ENCODE data around the gene CCDC102A. TPM values are rescaled to one million over a fixed set of nuclear protein-coding genes. Genes with fewer than 3 reads are reported as not detected.

Gene CCDC102A
- total and polyA plus RNA-seq, 2 of the 13 experiments (the other 11 are each of a cell fraction or from before 2014, with no cell fraction given): 2.1 to 2.8 TPM

DNA sequence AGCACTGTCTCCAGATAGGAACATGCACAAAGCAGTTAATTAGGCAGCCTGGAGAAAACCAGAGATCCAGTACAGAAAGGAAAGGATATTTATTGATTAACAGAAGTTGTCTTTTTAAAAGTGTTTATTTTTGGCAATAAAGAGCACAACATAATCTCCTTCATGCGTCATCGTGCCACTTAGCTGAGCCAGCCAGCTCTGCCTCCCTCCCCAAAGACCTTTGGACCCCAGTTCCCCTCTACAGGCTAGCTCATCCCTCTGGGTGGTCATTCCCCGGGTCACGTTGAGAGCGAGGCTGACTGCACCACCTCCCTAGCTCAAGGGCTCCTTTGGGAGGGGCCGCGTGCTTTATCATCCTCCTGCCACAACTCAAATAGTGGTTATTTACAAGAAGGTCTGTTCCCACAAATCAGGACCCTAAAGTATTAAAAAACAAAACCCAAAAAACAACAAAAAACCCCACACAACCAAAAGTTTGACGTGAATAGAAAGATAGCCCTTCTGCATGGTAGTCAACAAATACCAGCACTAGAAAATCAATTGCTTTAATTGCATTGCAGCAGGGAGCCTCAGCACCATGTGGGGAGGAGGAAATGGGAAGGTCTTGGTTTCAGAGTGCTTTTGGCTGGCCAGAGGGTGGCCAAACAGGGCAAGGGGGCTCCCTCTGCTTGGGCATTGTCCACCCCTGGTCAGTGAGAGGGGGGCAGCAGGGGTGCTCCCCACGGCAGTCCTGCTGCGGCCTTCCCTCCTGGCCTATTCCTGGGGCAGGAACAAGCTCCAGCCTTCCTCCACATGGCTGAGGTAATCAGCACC, 64.3 kb downstream of the CCDC102A start (continued):
- TF ChIP-seq RFXAP (CRISPR knock-in tag; IDR thresholded peaks at IDR 0.05; ENCODE audit: borderline replicate concordance): peak; percentile 87
- peak; percentile 72 for TF ChIP-seq CREB1 (IDR thresholded peaks at IDR 0.05)
- TF ChIP-seq CREB1 (CRISPR knock-in tag; IDR thresholded peaks at IDR 0.05): peak; percentile 84
- no peak for TF ChIP-seq ZNF577 (CRISPR knock-in tag; IDR thresholded peaks at IDR 0.05; ENCODE audit: borderline replicate concordance, low read depth)
- peak; percentile 78 for TF ChIP-seq ZNF644 (CRISPR knock-in tag; IDR thresholded peaks at IDR 0.05; ENCODE audit: low read depth)
- TF ChIP-seq ZMAT3 (CRISPR knock-in tag; conservative IDR thresholded peaks at IDR 0.05): no peak
- TF ChIP-seq, protein P1, sequence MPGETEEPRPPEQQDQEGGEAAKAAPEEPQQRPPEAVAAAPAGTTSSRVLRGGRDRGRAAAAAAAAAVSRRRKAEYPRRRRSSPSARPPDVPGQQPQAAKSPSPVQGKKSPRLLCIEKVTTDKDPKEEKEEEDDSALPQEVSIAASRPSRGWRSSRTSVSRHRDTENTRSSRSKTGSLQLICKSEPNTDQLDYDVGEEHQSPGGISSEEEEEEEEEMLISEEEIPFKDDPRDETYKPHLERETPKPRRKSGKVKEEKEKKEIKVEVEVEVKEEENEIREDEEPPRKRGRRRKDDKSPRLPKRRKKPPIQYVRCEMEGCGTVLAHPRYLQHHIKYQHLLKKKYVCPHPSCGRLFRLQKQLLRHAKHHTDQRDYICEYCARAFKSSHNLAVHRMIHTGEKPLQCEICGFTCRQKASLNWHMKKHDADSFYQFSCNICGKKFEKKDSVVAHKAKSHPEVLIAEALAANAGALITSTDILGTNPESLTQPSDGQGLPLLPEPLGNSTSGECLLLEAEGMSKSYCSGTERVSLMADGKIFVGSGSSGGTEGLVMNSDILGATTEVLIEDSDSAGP (CRISPR knock-in tag; IDR thresholded peaks at IDR 0.05; ENCODE audit: borderline replicate concordance): peak; percentile 60
- TF ChIP-seq CENPT (CRISPR knock-in tag; IDR thresholded peaks at IDR 0.05; ENCODE audit: low read depth): no peak
- no peak for TF ChIP-seq ZNF3 (CRISPR knock-in tag; IDR thresholded peaks at IDR 0.05)
- TF ChIP-seq RELA (CRISPR knock-in tag; IDR thresholded peaks at IDR 0.05): no peak
- no peak for TF ChIP-seq ZNF839 (CRISPR knock-in tag; IDR thresholded peaks at IDR 0.05; ENCODE audit: borderline replicate concordance)
- TF ChIP-seq PHB2 (IDR thresholded peaks at IDR 0.05; ENCODE audit: partially characterized antibody): no peak
- TF ChIP-seq NR2F2 (IDR thresholded peaks at IDR 0.05; ENCODE audit: borderline replicate concordance, low read depth): peak; percentile 16; the same call in 1 of the 2 replicates
- no peak for TF ChIP-seq ZNF616 (CRISPR knock-in tag; IDR thresholded peaks at IDR 0.05; ENCODE audit: low read depth)
- TF ChIP-seq, protein P2, sequence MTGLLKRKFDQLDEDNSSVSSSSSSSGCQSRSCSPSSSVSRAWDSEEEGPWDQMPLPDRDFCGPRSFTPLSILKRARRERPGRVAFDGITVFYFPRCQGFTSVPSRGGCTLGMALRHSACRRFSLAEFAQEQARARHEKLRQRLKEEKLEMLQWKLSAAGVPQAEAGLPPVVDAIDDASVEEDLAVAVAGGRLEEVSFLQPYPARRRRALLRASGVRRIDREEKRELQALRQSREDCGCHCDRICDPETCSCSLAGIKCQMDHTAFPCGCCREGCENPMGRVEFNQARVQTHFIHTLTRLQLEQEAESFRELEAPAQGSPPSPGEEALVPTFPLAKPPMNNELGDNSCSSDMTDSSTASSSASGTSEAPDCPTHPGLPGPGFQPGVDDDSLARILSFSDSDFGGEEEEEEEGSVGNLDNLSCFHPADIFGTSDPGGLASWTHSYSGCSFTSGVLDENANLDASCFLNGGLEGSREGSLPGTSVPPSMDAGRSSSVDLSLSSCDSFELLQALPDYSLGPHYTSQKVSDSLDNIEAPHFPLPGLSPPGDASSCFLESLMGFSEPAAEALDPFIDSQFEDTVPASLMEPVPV (CRISPR knock-in tag; IDR thresholded peaks at IDR 0.05): no peak
- TF ChIP-seq SP4 (CRISPR knock-in tag; IDR thresholded peaks at IDR 0.05): no peak
- TF ChIP-seq ZIK1 (CRISPR knock-in tag; IDR thresholded peaks at IDR 0.05; ENCODE audit: borderline replicate concordance, low read depth): no peak
- no peak for TF ChIP-seq ZNF253 (CRISPR knock-in tag; IDR thresholded peaks at IDR 0.05; ENCODE audit: borderline replicate concordance)
- TF ChIP-seq ZNF674 (CRISPR knock-in tag; IDR thresholded peaks at IDR 0.05; ENCODE audit: low read depth): no peak
- TF ChIP-seq IRF2 (CRISPR knock-in tag; IDR thresholded peaks at IDR 0.05): no peak; the same call in 1 of the 2 replicates
- TF ChIP-seq ZNF343 (CRISPR knock-in tag; IDR thresholded peaks at IDR 0.05): no peak
- TF ChIP-seq ZNF12 (CRISPR knock-in tag; IDR thresholded peaks at IDR 0.05): peak; percentile 22; the same call in 1 of the 2 replicates
- no peak for TF ChIP-seq ZNF333 (CRISPR knock-in tag; IDR thresholded peaks at IDR 0.05; ENCODE audit: borderline replicate concordance)
- TF ChIP-seq IKZF4 (CRISPR knock-in tag; IDR thresholded peaks at IDR 0.05; ENCODE audit: borderline replicate concordance, low read depth, not compliant biosample characterization): no peak
- TF ChIP-seq ZBTB7A (CRISPR knock-in tag; IDR thresholded peaks at IDR 0.05): no peak; the same call in 1 of the 2 replicates
- TF ChIP-seq NFRKB (IDR thresholded peaks at IDR 0.05): no peak
- peak; percentile 65; the same call in 1 of the 2 replicates for TF ChIP-seq DPF2 (CRISPR knock-in tag; IDR thresholded peaks at IDR 0.05; ENCODE audit: borderline replicate concordance, low read depth)
- peak; percentile 43; the same call in 1 of the 2 replicates for TF ChIP-seq ZNF430 (CRISPR knock-in tag; IDR thresholded peaks at IDR 0.05)
- no peak for TF ChIP-seq SATB2 (CRISPR knock-in tag; IDR thresholded peaks at IDR 0.05)
- no peak for TF ChIP-seq ZNF614 (CRISPR knock-in tag; IDR thresholded peaks at IDR 0.05; ENCODE audit: borderline replicate concordance)

Measured in HepG2 (cell line).